ENCODE data around the gene TSEN2. TPM values are rescaled to one million over a fixed set of nuclear protein-coding genes. Genes with fewer than 3 reads are reported as not detected.

Gene TSEN2
- total RNA-seq, 1 experiment from 2014 or later, result 35.5 TPM

DNA sequence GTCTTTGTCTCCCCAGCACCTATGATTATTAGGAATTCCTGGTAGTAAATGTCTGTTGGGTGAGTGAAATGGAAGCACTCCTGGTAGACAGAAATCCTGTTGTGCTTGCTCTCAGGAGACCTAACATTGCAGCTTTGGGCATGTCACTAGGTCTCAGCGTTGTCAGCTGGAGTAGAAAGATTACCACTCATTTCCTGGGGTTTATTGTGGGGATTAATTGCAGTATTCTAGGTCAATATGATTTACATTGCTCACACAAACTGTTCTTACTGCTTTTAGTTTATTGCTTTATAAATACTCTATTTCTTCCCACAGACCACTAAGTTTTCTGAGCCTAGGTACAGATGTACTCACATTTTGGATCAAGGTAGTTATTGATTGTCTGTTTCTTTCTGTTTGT, 5.1 kb downstream of the TSEN2 start:
- BruUV-seq (replicated peaks), result no TSS peak
- ChIA-PET POLR2A (no interaction called here), RAD21 (ENCODE audit: low non-redundant PET in 1 of 2, low total read pairs in 2 of 2, uncharacterized antibody in 2 of 2, unreplicated experiment in 2 of 2) (no interaction called here), CTCF (no interaction called here)
- no peak overlapping the region for H3K27ac ChIP-seq (ENCODE audit: low read depth, low read length)
- TF ChIP-seq, protein P1, sequence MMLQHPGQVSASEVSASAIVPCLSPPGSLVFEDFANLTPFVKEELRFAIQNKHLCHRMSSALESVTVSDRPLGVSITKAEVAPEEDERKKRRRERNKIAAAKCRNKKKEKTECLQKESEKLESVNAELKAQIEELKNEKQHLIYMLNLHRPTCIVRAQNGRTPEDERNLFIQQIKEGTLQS (IDR thresholded peaks at IDR 0.05), result no peak
- TF ChIP-seq, protein P2, sequence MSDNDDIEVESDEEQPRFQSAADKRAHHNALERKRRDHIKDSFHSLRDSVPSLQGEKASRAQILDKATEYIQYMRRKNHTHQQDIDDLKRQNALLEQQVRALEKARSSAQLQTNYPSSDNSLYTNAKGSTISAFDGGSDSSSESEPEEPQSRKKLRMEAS (IDR thresholded peaks at IDR 0.05), result no peak
- TF ChIP-seq ELF1 (IDR thresholded peaks at IDR 0.05; ENCODE audit: borderline replicate concordance, low read depth) (no peak), EGR1 (IDR thresholded peaks at IDR 0.05; ENCODE audit: low read depth) (no peak), JUND (IDR thresholded peaks at IDR 0.05) (no peak), RAD21 (IDR thresholded peaks at IDR 0.05; ENCODE audit: low read depth) (no peak), POLR2AphosphoS5 (IDR thresholded peaks at IDR 0.05; ENCODE audit: low read depth, low read length) (no peak), ZFX (IDR thresholded peaks at IDR 0.05) (no peak)
- TF ChIP-seq, protein P3, sequence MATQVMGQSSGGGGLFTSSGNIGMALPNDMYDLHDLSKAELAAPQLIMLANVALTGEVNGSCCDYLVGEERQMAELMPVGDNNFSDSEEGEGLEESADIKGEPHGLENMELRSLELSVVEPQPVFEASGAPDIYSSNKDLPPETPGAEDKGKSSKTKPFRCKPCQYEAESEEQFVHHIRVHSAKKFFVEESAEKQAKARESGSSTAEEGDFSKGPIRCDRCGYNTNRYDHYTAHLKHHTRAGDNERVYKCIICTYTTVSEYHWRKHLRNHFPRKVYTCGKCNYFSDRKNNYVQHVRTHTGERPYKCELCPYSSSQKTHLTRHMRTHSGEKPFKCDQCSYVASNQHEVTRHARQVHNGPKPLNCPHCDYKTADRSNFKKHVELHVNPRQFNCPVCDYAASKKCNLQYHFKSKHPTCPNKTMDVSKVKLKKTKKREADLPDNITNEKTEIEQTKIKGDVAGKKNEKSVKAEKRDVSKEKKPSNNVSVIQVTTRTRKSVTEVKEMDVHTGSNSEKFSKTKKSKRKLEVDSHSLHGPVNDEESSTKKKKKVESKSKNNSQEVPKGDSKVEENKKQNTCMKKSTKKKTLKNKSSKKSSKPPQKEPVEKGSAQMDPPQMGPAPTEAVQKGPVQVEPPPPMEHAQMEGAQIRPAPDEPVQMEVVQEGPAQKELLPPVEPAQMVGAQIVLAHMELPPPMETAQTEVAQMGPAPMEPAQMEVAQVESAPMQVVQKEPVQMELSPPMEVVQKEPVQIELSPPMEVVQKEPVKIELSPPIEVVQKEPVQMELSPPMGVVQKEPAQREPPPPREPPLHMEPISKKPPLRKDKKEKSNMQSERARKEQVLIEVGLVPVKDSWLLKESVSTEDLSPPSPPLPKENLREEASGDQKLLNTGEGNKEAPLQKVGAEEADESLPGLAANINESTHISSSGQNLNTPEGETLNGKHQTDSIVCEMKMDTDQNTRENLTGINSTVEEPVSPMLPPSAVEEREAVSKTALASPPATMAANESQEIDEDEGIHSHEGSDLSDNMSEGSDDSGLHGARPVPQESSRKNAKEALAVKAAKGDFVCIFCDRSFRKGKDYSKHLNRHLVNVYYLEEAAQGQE (IDR thresholded peaks at IDR 0.05; ENCODE audit: low read depth), result no peak
- TF ChIP-seq, protein P4, sequence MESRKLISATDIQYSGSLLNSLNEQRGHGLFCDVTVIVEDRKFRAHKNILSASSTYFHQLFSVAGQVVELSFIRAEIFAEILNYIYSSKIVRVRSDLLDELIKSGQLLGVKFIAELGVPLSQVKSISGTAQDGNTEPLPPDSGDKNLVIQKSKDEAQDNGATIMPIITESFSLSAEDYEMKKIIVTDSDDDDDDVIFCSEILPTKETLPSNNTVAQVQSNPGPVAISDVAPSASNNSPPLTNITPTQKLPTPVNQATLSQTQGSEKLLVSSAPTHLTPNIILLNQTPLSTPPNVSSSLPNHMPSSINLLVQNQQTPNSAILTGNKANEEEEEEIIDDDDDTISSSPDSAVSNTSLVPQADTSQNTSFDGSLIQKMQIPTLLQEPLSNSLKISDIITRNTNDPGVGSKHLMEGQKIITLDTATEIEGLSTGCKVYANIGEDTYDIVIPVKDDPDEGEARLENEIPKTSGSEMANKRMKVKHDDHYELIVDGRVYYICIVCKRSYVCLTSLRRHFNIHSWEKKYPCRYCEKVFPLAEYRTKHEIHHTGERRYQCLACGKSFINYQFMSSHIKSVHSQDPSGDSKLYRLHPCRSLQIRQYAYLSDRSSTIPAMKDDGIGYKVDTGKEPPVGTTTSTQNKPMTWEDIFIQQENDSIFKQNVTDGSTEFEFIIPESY (IDR thresholded peaks at IDR 0.05; ENCODE audit: extremely low read depth, insufficient replicate concordance, low read length), result no peak
- intact Hi-C loops (cut with micrococcal nuclease), result no loop called here
- H3K36me3 ChIP-seq (ENCODE audit: control insufficient read depth in 1 of 2, insufficient read depth in 2 of 2, low read length in 2 of 2), result peaks cover 18 to 30% of the 10 kb centered on the region in 2 experiments; a peak in 3 of 4 replicates
- no peaks in the 10 kb centered on the region for H3K9me3 ChIP-seq (ENCODE audit: control insufficient read depth in 1 of 2, insufficient read depth in 1 of 2, low read depth in 1 of 2, low read length in 2 of 2)
- H2AFZ ChIP-seq (ENCODE audit: low read depth, low read length, poor library complexity, severe bottlenecking), result no peak overlapping the region
- H3K9me2 ChIP-seq (ENCODE audit: insufficient read depth), result no peaks in the 10 kb centered on the region
- peaks cover 0 to 7% of the 10 kb centered on the region in 2 experiments; a peak in 1 of 4 replicates for H3K4me1 ChIP-seq (ENCODE audit: control insufficient read depth in 1 of 2, insufficient read depth in 2 of 2, low read length in 2 of 2)
- peaks cover 77% of the 10 kb centered on the region for H3K79me2 ChIP-seq (ENCODE audit: insufficient read depth, low read length)
- no peak overlapping the region for H3K4me3 ChIP-seq (replicated peaks in 1 of 2; ENCODE audit: low read depth in 1 of 2, low read length in 2 of 2)
- no peaks in the 10 kb centered on the region for H3K27me3 ChIP-seq (ENCODE audit: insufficient read depth, low read length)
- DNase-seq (ENCODE audit: low read depth, low spot score) (no peak), ATAC-seq (no peak)
- no peak overlapping the region for H3K9ac ChIP-seq (ENCODE audit: low read length)
- H4K20me1 ChIP-seq (ENCODE audit: insufficient read depth), result no peaks in the 10 kb centered on the region
- no peak overlapping the region for H3K4me2 ChIP-seq (ENCODE audit: low read length)

Measured in HCT116 (cell line).